Measurements from ENCODE around the gene FSTL4. TPM values are rescaled to one million over a fixed set of nuclear protein-coding genes. Genes with fewer than 3 reads are reported as not detected.
A peak's percentile ranks its signal among the peaks of the same experiment; 100 is the strongest.

FSTL4 gene
- total RNA-seq, 1 donor from 2014 or later, result not detected

- no peak for ATAC-seq
- DNase-seq, result no peak
These were observed 307.6 kb downstream of the FSTL4 start for GRCh38 chr5:133304707-133305216.

GRCh38 chr5:133304178-133304577, 308.2 kb downstream of the FSTL4 start:
- ATAC-seq, result no peak
- intact Hi-C loops (cut with micrococcal nuclease), result no loop called here
- no peak for DNase-seq

More at GRCh38 chr5:133304707-133305216, 307.6 kb downstream of the FSTL4 start:
- intact Hi-C loops (cut with micrococcal nuclease), result no loop called here

- ATAC-seq (peak; percentile 89), DNase-seq (peak; percentile 48)
- intact Hi-C loops (cut with micrococcal nuclease), result no loop called here
These were observed 309.0 kb downstream of the FSTL4 start for GRCh38 chr5:133303298-133303697.

GRCh38 chr5:133299728-133300127, 312.6 kb downstream of the FSTL4 start:
- DNase-seq, result no peak
- intact Hi-C loops (cut with micrococcal nuclease), result no loop called here
- ATAC-seq, result no peak

GRCh38 chr5:133299021-133299420, 313.3 kb downstream of the FSTL4 start:
- DNase-seq (no peak), ATAC-seq (no peak)
- intact Hi-C loops (cut with micrococcal nuclease), result no loop called here

- intact Hi-C loops (cut with micrococcal nuclease), result no loop called here
- ATAC-seq (no peak), DNase-seq (no peak)
These were observed 313.9 kb downstream of the FSTL4 start for GRCh38 chr5:133298447-133298846.

GRCh38 chr5:133297293-133297692, 315.0 kb downstream of the FSTL4 start:
- DNase-seq (no peak), ATAC-seq (no peak)
- intact Hi-C loops (cut with micrococcal nuclease), result no loop called here

GRCh38 chr5:133296624-133297023, 315.7 kb downstream of the FSTL4 start:
- no peak for ATAC-seq
- intact Hi-C loops (cut with micrococcal nuclease), result no loop called here
- DNase-seq, result no peak

- DNase-seq (no peak), ATAC-seq (no peak)
- intact Hi-C loops (cut with micrococcal nuclease), result no loop called here
These were observed 316.8 kb downstream of the FSTL4 start for GRCh38 chr5:133295520-133295919.

GRCh38 chr5:133294380-133294779, 318.0 kb downstream of the FSTL4 start:
- intact Hi-C loops (cut with micrococcal nuclease), result no loop called here
- ATAC-seq, result no peak
- DNase-seq, result no peak

- DNase-seq, result no peak
- no peak for ATAC-seq
- intact Hi-C loops (cut with micrococcal nuclease), result no loop called here
These were observed 318.4 kb downstream of the FSTL4 start for GRCh38 chr5:133293960-133294359.

GRCh38 chr5:133292300-133292699, 320.0 kb downstream of the FSTL4 start:
- ATAC-seq (no peak), DNase-seq (no peak)
- intact Hi-C loops (cut with micrococcal nuclease), result no loop called here

GRCh38 chr5:133291524-133291923, 320.8 kb downstream of the FSTL4 start:
- intact Hi-C loops (cut with micrococcal nuclease), result no loop called here
- no peak for DNase-seq
- no peak for ATAC-seq

- ATAC-seq (no peak), DNase-seq (no peak)
- intact Hi-C loops (cut with micrococcal nuclease), result no loop called here
These were observed 321.6 kb downstream of the FSTL4 start for GRCh38 chr5:133290669-133291240.

- intact Hi-C loops (cut with micrococcal nuclease), result no loop called here
These were observed 322.5 kb downstream of the FSTL4 start for GRCh38 chr5:133289686-133290367.

GRCh38 chr5:133287500-133287899, 324.8 kb downstream of the FSTL4 start:
- intact Hi-C loops (cut with micrococcal nuclease), result no loop called here
- no peak for DNase-seq
- ATAC-seq, result no peak

More at GRCh38 chr5:133289686-133290367, 322.5 kb downstream of the FSTL4 start:
- DNase-seq (no peak), ATAC-seq (no peak)

- DNase-seq (no peak), ATAC-seq (no peak)
- intact Hi-C loops (cut with micrococcal nuclease), result no loop called here
These were observed 325.9 kb downstream of the FSTL4 start for GRCh38 chr5:133286483-133286882.

GRCh38 chr5:133285583-133286021, 326.7 kb downstream of the FSTL4 start:
- intact Hi-C loops (cut with micrococcal nuclease), result no loop called here
- DNase-seq (peak; percentile 83), ATAC-seq (peak; percentile 97)

GRCh38 chr5:133284306-133284705, 328.0 kb downstream of the FSTL4 start:
- DNase-seq, result no peak
- no peak for ATAC-seq
- intact Hi-C loops (cut with micrococcal nuclease), result no loop called here

GRCh38 chr5:133278317-133278716, 334.0 kb downstream of the FSTL4 start:
- ATAC-seq, result no peak
- intact Hi-C loops (cut with micrococcal nuclease), result no loop called here
- DNase-seq, result no peak

- no peak for ATAC-seq
- no peak for DNase-seq
- intact Hi-C loops (cut with micrococcal nuclease), result no loop called here
These were observed 334.6 kb downstream of the FSTL4 start for GRCh38 chr5:133277744-133278143.

Data from left ventricle myocardium superior (tissue), 1 donor.